HG02852 (cell line): ENCODE measurements around the gene ZNF451.
"Not testable (repeated sequence)": the region's sequence is repeated elsewhere in the genome, so short reads cannot be mapped to it uniquely, and the experiment has no call there.

Experiments used
- ATAC-seq: cut with Tn5 transposase; IDR thresholded peaks from one replicate; pipeline ENCODE4 v1.9.1; 2021; ENCODE audit warnings: mild to moderate bottlenecking, moderate library complexity; ENCODE audit not compliant: unreplicated experiment

The ZNF451 gene

GRCh38 chr6:57089265-57089664 is 723 bp upstream of the ZNF451 start:
- no peak for ATAC-seq

GRCh38 chr6:57090458-57091067 is 575 bp downstream of the ZNF451 start:
- ATAC-seq, result peak; percentile 9

GRCh38 chr6:57091375-57091774 is 1.4 kb downstream of the ZNF451 start:
- not testable (repeated sequence) for ATAC-seq

GRCh38 chr6:57094689-57095088 is 4.7 kb downstream of the ZNF451 start:
- ATAC-seq, result no peak

GRCh38 chr6:57097596-57097995 is 7.6 kb downstream of the ZNF451 start:
- no peak for ATAC-seq

GRCh38 chr6:57102976-57103375 is 13.0 kb downstream of the ZNF451 start:
- ATAC-seq, result no peak

- no peak for ATAC-seq
These were observed 14.3 kb downstream of the ZNF451 start for GRCh38 chr6:57104336-57104735.

- ATAC-seq, result no peak
These were observed 17.0 kb downstream of the ZNF451 start for GRCh38 chr6:57106990-57107389.

GRCh38 chr6:57108691-57109090 is 18.7 kb downstream of the ZNF451 start:
- peak; percentile 97 for ATAC-seq

GRCh38 chr6:57109880-57110279 is 19.9 kb downstream of the ZNF451 start:
- no peak for ATAC-seq

- no peak for ATAC-seq
These were observed 23.1 kb downstream of the ZNF451 start for GRCh38 chr6:57113105-57113504.

GRCh38 chr6:57116776-57117175 is 26.8 kb downstream of the ZNF451 start:
- ATAC-seq, result no peak

- ATAC-seq, result no peak
These were observed 27.8 kb downstream of the ZNF451 start for GRCh38 chr6:57117796-57118195.

- no peak for ATAC-seq
These were observed 33.1 kb downstream of the ZNF451 start for GRCh38 chr6:57123111-57123510.

GRCh38 chr6:57127763-57128162 is 37.8 kb downstream of the ZNF451 start:
- ATAC-seq, result no peak

- no peak for ATAC-seq
These were observed 40.7 kb downstream of the ZNF451 start for GRCh38 chr6:57130661-57131177.

- no peak for ATAC-seq
These were observed 45.0 kb downstream of the ZNF451 start for GRCh38 chr6:57134954-57135353.

GRCh38 chr6:57135885-57136284 is 45.9 kb downstream of the ZNF451 start:
- no peak for ATAC-seq

- ATAC-seq, result no peak
These were observed 47.4 kb downstream of the ZNF451 start for GRCh38 chr6:57137350-57137749.

GRCh38 chr6:57138026-57138425 is 48.0 kb downstream of the ZNF451 start:
- ATAC-seq, result no peak

- ATAC-seq, result no peak
These were observed 51.6 kb downstream of the ZNF451 start for GRCh38 chr6:57141451-57142177.

- ATAC-seq, result no peak
These were observed 52.2 kb downstream of the ZNF451 start for GRCh38 chr6:57142178-57142525.

- ATAC-seq, result no peak
These were observed 53.7 kb downstream of the ZNF451 start for GRCh38 chr6:57143690-57144089.
